B cell (primary cell): Measurements from ENCODE around the gene RGS3. TPM values are rescaled to one million over a fixed set of nuclear protein-coding genes. Genes with fewer than 3 reads are reported as not detected.

Experiments used
- ATAC-seq: fragments of 200-7000 bp; cut with Tn5 transposase; one replicate; pipeline ENCODE4 v1.10.0; 2021; ENCODE audit warnings: low read depth, mild to moderate bottlenecking, moderate number of reproducible peaks, moderate library complexity
- CTCF ChIA-PET: fragments of 350-600 bp; sonication (Branson Sonifier 250); formaldehyde crosslinking; loops from one replicate; lab custom pipeline; 2021; ENCODE audit warnings: antibody characterized with exemption, inconsistent platforms; lab: Charles Lee
- POLR2A ChIA-PET: fragments of 350-600 bp; sonication (Branson Sonifier 250); formaldehyde crosslinking; loops from one replicate; lab custom pipeline; 2021; ENCODE audit warnings: antibody characterized with exemption; lab: Charles Lee
- DNase-seq: peaks from one replicate; pipeline ENCODE4 v3.0.0; 2013
- H2AFZ ChIP-seq: 2 replicates; pipeline ENCODE4 v1.6.1; 2012; ENCODE audit warnings: mild to moderate bottlenecking, low read depth, low read length; ENCODE audit not compliant: insufficient read depth, poor library complexity, severe bottlenecking
- H3K27ac ChIP-seq, 2 donors: 1 replicate in 1 of 2; 2 replicates in 1 of 2; pipeline ENCODE4 v1.5.1; 2012 to 2013; ENCODE audit warnings: low read length in 2 of 2, mild to moderate bottlenecking in 2 of 2, moderate library complexity in 1 of 2
- H3K27me3 ChIP-seq, 4 experiments: fragments of 200-600 bp in 1 of 4; sonication (generic) in 1 of 4; replicated peaks in 1 of 4; 1 replicate in 2 of 4; 2 replicates in 2 of 4; pipeline versions ENCODE4 v1.6.1 to v1.7.0; 2013 to 2016; ENCODE audit warnings: low read length in 3 of 4, mild to moderate bottlenecking in 2 of 4, mixed read lengths in 1 of 4, moderate library complexity in 1 of 4; ENCODE audit not compliant: insufficient read depth in 4 of 4, control insufficient read depth in 3 of 4; ENCODE audit errors: control extremely low read depth in 1 of 4
- H3K36me3 ChIP-seq, 2 experiments: replicated peaks in 1 of 2; 1 replicate in 1 of 2; 2 replicates in 1 of 2; pipeline versions ENCODE4 v1.6.1 to v1.7.1; 2013; ENCODE audit warnings: low read length in 1 of 2; ENCODE audit not compliant: insufficient read depth in 2 of 2, control insufficient read depth in 1 of 2; ENCODE audit errors: control extremely low read depth in 1 of 2, extremely low read depth in 1 of 2
- H3K4me1 ChIP-seq, 2 donors: fragments of 200-600 bp in 1 of 2; sonication (generic) in 1 of 2; 1 replicate in 1 of 2; 2 replicates in 1 of 2; pipeline versions ENCODE4 v1.5.1 to v1.6.1; 2013 to 2017; ENCODE audit warnings: low read length in 2 of 2; ENCODE audit not compliant: control insufficient read depth in 2 of 2, insufficient read depth in 2 of 2
- H3K4me2 ChIP-seq: replicated peaks from 2 replicates; pipeline ENCODE3; 2012; ENCODE audit warnings: mild to moderate bottlenecking, low read depth, low read length; ENCODE audit not compliant: poor library complexity, severe bottlenecking
- H3K4me3 ChIP-seq, 5 experiments: fragments of 200-600 bp in 1 of 5; sonication (generic) in 1 of 5; 1 replicate in 3 of 5; 2 replicates in 2 of 5; pipeline versions ENCODE4 v1.5.1 to v1.7.0; 2011 to 2016; ENCODE audit warnings: low read length in 4 of 5, mild to moderate bottlenecking in 4 of 5, low read depth in 2 of 5, control low read depth in 1 of 5, moderate library complexity in 1 of 5; ENCODE audit not compliant: insufficient read depth in 1 of 5; ENCODE audit errors: control extremely low read depth in 1 of 5, extremely low read depth in 1 of 5
- H3K79me2 ChIP-seq: fragments of 200-600 bp; sonication (generic); one replicate; pipeline ENCODE4 v1.6.0; 2016; ENCODE audit warnings: low read length; ENCODE audit not compliant: control insufficient read depth, insufficient read depth
- H3K9ac ChIP-seq: fragments of 200-600 bp; sonication (generic); 2 replicates; pipeline ENCODE4 v1.6.1; 2017; ENCODE audit warnings: mild to moderate bottlenecking, low read length, moderate library complexity
- H3K9me3 ChIP-seq, 3 donors: one replicate each; pipeline versions ENCODE4 v1.6.1 to v1.7.1; 2013; ENCODE audit warnings: low read length in 2 of 3; ENCODE audit not compliant: control insufficient read depth in 2 of 3, insufficient read depth in 1 of 3; ENCODE audit errors: control extremely low read depth in 1 of 3
- H4K20me1 ChIP-seq: 2 replicates; pipeline ENCODE4 v1.6.0; 2012; ENCODE audit warnings: mild to moderate bottlenecking, low read length; ENCODE audit not compliant: insufficient read depth, control insufficient read depth, poor library complexity, severe bottlenecking
- H3K27ac Mint-ChIP-seq: one replicate; pipeline ENCODE4 v1.8.0; 2021; ENCODE audit warnings: mixed read lengths
- H3K27me3 Mint-ChIP-seq: one replicate; pipeline ENCODE4 v1.8.0; 2021; ENCODE audit warnings: mixed read lengths
- H3K4me1 Mint-ChIP-seq: one replicate; pipeline ENCODE4 v1.8.0; 2021; ENCODE audit warnings: mixed read lengths
- H3K4me3 Mint-ChIP-seq: one replicate; pipeline ENCODE4 v1.8.0; 2021; ENCODE audit warnings: mixed read lengths
- H3K9me3 Mint-ChIP-seq: one replicate; pipeline ENCODE4 v1.8.0; 2022; ENCODE audit warnings: mixed read lengths; ENCODE audit not compliant: insufficient read depth
- CTCF ChIP-seq: fragments of 200-600 bp; IDR thresholded peaks from one replicate; pipeline ENCODE4 v1.8.0; 2022; ENCODE audit warnings: antibody characterized with exemption, mild to moderate bottlenecking
- EZH2 ChIP-seq: IDR thresholded peaks from 2 replicates; pipeline ENCODE4 v1.6.1; 2012; ENCODE audit warnings: borderline replicate concordance, low read depth, mild to moderate bottlenecking, moderate library complexity, low read length; ENCODE audit not compliant: insufficient read depth, poor library complexity, severe bottlenecking
- WGBS: methylation state at CpG from one replicate; pipeline ENCODE4 v1.1.5; 2013; ENCODE audit warnings: missing lambda C conversion rate; ENCODE audit not compliant: insufficient coverage; 5-methylcytosine and 5-hydroxymethylcytosine counted together
- intact Hi-C: fragments of 100-400 bp; cut with micrococcal nuclease; formaldehyde crosslinking; loops from one replicate; pipeline ENCODE4 v1.10.0; 2022
- polyA plus RNA-seq: library from polyadenylated mRNA; depleted of rRNA; stranded (reverse); fragments of >200 nt; gene quantifications from 2 replicates; pipeline ENCODE4 v1.2.3, GENCODE V29; 2012
- total RNA-seq, 2 donors: library from RNA; stranded (reverse); fragments of 120-200 nt in 1 of 2; gene quantifications; 1 replicate in 1 of 2; 2 replicates in 1 of 2; pipeline versions ENCODE4 v1.2.3 to v1.2.4, GENCODE V29; 2013 to 2022

Gene RGS3
- total and polyA plus RNA-seq, 2 donors (not counting 1 experiment from before 2014, with no cell fraction given) = 12.0 to 15.6 TPM

- DNase-seq (no peak), ATAC-seq (no peak)
- Histone ChIP-seq H3K36me3 (no peaks in the 10 kb centered on the region), H3K9ac (no peak overlapping the region), H3K4me3 (no peak overlapping the region), H4K20me1 (no peaks in the 10 kb centered on the region), H3K79me2 (no peaks in the 10 kb centered on the region), H3K27me3 (no peaks in the 10 kb centered on the region), H3K4me1 (peaks cover 7 to 10% of the 10 kb centered on the region in 2 donors), H3K27ac (no peak overlapping the region), H3K9me3 (no peaks in the 10 kb centered on the region), H3K4me2 (no peak overlapping the region), H2AFZ (no peak overlapping the region)
- intact Hi-C loops = no loop called here
- no peaks in the 10 kb centered on the region for H3K27me3 Mint-ChIP-seq
- no peaks in the 10 kb centered on the region for H3K9me3 Mint-ChIP-seq
- POLR2A ChIA-PET = no interaction called here
- CTCF ChIA-PET = interaction anchor here (1.3 kb wide), 1 partner anchor 71 kb away, joined by 3 read pairs; no protein-coding TSS in a partner anchor
- H3K27ac Mint-ChIP-seq = no peak overlapping the region
- no peak overlapping the region for H3K4me3 Mint-ChIP-seq
- TF ChIP-seq EZH2 (no peak), CTCF (no peak)
- H3K4me1 Mint-ChIP-seq = peaks cover 16% of the 10 kb centered on the region
- 95% methylated on average over 5 of the region's 6 CpGs for WGBS
Measured at GRCh38 chr9:113511047-113511521, 47.6 kb downstream of the RGS3 start.

GRCh38 chr9:113511856-113512761 is 48.6 kb downstream of the RGS3 start:
- Mint-ChIP-seq H3K4me1 (peaks cover 22% of the 10 kb centered on the region), H3K4me3 (peak overlapping the region; percentile 38), H3K27me3 (no peaks in the 10 kb centered on the region), H3K9me3 (no peaks in the 10 kb centered on the region), H3K27ac (peak overlapping the region; percentile 46)
- Histone ChIP-seq H3K4me3 (no peak overlapping the region), H3K27ac (no peak overlapping the region), H3K4me2 (peak overlapping the region; percentile 37), H3K9ac (no peak overlapping the region), H3K27me3 (no peaks in the 10 kb centered on the region), H2AFZ (peak overlapping the region; percentile 46), H3K4me1 (peaks cover 12 to 17% of the 10 kb centered on the region in 2 donors), H3K9me3 (no peaks in the 10 kb centered on the region), H4K20me1 (no peaks in the 10 kb centered on the region), H3K79me2 (no peaks in the 10 kb centered on the region), H3K36me3 (no peaks in the 10 kb centered on the region)
- peak; percentile 39 for ATAC-seq
- ChIA-PET POLR2A (no interaction called here), CTCF (no interaction called here)
- DNase-seq = no peak
- no peak for TF ChIP-seq EZH2
- no peak for TF ChIP-seq CTCF
- intact Hi-C loops = no loop called here
- WGBS = 26% methylated on average over 4 of the region's 10 CpGs
